ENCODE measurements around the gene HOXC11. TPM values are rescaled to one million over a fixed set of nuclear protein-coding genes. Genes with fewer than 3 reads are reported as not detected.

Gene HOXC11
- total RNA-seq, 1 experiment from 2014 or later, result 4.3 TPM

DNA sequence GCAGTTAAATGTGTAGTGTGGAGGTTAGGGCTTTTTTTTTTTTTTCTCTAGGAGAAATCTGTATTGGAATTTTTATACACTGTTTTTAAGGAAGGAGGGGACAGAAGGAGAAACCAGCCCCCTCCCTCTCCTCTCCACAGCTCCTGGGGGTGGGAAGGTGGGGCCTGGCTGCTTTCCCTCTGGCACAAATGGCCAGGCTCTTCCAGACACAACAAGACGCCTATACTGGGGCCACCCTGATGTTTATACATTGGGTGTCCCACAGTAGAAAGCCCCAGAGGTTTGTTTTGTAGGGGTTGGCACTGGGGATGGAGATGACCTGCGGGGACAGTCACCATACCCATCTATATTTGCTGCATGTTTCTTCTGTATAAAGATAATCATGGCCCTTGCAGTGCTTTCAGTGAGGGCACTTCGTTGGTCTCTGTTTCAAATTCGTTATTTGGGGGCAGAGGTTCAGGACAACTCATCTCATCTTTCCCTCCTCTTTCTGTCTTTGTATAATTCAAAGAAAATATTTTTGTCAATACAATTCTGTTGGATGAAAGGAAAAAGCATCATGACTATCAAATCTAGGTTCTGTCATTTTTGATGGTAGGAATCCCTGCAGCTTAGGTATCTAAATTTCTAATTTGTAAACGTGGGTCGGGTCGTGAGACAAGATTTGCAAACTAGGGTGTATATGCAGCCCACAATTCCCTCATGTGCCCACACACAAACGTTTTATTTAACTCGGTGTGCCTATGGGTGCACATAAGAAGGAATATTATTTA, 4.1 kb downstream of the HOXC11 start:
- Histone ChIP-seq H3K27ac (peak overlapping the region; percentile 66), H3K36me3 (peaks cover 21% of the 10 kb centered on the region)

DNA sequence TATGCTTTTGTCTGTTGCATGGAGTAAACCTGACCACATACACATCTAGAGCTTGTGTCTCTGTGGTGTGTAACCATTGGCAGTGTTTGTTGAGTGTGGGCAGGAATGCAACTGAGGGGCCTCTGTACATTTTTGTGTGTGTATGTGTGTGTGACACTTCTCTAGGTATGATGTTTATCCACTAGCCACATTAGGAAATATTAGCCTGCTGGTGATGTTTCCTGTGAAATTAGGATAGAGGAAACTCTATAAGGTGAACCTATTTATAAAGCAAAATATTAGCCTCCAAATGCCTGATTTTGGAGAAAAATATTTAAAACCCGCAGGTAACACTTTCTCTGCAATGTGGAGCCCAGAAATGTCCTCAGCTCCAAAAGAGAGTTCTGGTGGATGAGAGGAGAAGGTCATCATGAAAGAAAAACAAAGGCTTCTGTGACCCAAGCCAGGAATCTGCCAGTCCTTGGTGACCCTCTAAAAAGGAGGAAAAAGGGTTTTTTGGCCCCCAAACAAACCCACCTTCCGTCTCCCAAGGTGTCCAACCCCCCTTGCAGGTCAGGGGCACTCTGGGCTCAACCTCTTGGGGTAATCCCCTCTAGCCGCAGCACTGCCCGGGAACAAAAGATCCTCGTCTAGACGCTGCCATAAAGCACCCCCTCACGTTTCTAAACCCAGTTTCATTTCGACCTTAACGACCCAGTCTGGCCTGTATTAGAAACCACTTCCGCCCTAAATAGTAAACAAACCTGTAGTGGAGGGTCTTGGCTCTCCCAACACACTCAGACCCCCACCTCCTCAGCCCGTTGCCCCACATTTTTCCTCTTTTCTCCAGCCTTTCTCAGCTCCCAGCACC, 4.9 kb downstream of the HOXC11 start:
- no peaks in the 10 kb centered on the region for H3K9me3 ChIP-seq (replicated peaks)
- H3K4me3 ChIP-seq, result peak overlapping the region; percentile 22
- H3K27ac ChIP-seq, result peak overlapping the region; percentile 66
- no peaks in the 10 kb centered on the region for H3K27me3 ChIP-seq (replicated peaks)
- H3K36me3 ChIP-seq, result peaks cover 21% of the 10 kb centered on the region
- DNase-seq (ENCODE audit: low read depth in 1 of 2, low spot score in 2 of 2), result peak in 1 of 2 experiments; percentile 63
- peaks cover 51% of the 10 kb centered on the region for H3K4me1 ChIP-seq (replicated peaks)

More for the DNA sequence above, 4.1 kb downstream of the HOXC11 start:
- no peak for DNase-seq (ENCODE audit: low read depth in 1 of 2, low spot score in 2 of 2)
- Histone ChIP-seq H3K4me1 (replicated peaks) (peaks cover 59% of the 10 kb centered on the region), H3K27me3 (replicated peaks) (no peaks in the 10 kb centered on the region), H3K4me3 (no peak overlapping the region), H3K9me3 (replicated peaks) (no peaks in the 10 kb centered on the region)

DNA sequence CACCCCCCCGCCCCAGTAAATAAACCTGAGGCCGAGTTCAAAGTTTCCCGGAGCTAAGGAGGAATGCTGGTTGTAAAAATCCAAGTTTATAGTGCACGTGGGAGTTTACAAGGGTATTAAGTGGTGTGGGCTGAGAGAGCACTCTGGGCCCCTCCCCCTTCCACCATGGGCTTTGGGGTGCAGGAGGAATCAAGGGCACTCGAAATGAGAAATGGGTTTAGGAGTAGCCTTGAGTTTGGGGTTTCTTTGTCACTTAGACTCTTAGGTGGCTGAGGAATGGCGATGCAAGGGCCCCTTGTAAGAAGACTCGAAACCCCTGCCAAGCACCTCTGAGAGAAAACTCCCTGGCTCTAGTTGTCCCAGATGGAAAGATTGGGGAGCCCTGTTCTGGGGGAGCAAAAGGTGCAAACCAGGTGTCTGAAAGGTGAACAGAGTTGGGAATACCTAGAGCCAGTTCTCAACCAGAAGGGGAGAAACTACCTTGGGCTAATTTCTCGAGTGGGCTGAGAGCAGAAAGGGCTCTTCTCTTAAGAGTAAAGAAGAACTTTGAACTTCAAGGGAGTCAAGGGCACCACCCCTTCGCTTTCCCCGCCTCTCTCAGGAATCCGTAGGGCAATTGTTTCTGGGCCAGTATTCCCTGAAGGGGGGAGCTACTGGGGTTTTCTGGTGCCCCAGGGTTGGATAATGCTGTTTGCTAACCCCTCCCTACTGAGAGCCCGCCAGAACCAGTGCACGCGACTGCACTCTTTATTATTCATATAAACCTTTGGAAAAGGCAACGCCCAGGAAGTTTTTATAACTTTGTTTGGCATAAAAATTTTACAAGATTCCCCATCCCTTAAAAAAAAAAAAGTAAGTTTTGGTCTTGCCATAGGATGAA, 5.8 kb downstream of the HOXC11 start:
- no peaks in the 10 kb centered on the region for H3K9me3 ChIP-seq (replicated peaks)
- H3K4me3 ChIP-seq, result no peak overlapping the region
- DNase-seq (ENCODE audit: low read depth in 1 of 2, low spot score in 2 of 2), result peak; percentile 82 to 85
- peaks cover 13% of the 10 kb centered on the region for H3K36me3 ChIP-seq
- no peaks in the 10 kb centered on the region for H3K27me3 ChIP-seq (replicated peaks)
- H3K4me1 ChIP-seq (replicated peaks), result peaks cover 47% of the 10 kb centered on the region
- H3K27ac ChIP-seq, result peak overlapping the region; percentile 90

DNA sequence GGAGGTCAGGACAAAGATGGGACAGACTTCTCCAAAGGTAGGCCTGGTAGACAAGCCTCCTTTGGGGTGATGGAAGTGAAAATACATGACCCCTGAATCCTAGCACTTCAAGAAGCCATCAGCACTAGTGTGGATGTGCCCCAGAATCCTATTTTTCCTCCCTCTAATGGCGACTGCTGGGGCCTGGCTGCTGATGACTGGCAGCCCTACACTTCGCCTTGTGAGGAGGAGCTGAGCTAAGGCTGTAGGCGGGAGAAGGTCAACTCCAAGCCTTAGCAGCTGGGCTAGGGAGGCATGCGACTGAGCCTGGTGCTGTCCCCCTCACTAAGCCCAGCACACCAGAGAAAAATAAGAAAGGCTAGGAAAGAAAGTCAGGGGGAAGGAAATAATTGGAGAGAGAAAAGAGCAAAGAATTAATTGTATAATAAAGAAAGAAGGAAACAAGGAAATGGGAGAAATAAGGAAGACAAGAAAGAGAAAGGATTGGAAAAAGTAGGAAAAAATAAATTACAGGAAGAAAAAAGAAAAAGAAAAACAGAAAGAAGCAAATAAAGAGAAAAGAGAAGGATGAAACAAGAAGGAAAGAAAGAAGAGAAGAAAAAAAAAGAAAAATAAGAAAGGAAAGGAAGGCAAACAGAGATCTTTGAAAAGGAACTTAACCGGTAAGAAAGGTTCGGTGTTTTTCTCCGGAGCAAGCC, 7.3 kb downstream of the HOXC11 start:
- H3K27ac ChIP-seq, result peak overlapping the region; percentile 90
- no peaks in the 10 kb centered on the region for H3K9me3 ChIP-seq (replicated peaks)
- H3K4me1 ChIP-seq (replicated peaks), result peaks cover 48% of the 10 kb centered on the region
- peak overlapping the region; percentile 39 for H3K4me3 ChIP-seq
- H3K27me3 ChIP-seq (replicated peaks), result no peaks in the 10 kb centered on the region
- peak in 1 of 2 experiments; percentile 58 for DNase-seq (ENCODE audit: low read depth in 1 of 2, low spot score in 2 of 2)
- peaks cover 12% of the 10 kb centered on the region; the same call in 1 of the 2 replicates for H3K36me3 ChIP-seq

DNA sequence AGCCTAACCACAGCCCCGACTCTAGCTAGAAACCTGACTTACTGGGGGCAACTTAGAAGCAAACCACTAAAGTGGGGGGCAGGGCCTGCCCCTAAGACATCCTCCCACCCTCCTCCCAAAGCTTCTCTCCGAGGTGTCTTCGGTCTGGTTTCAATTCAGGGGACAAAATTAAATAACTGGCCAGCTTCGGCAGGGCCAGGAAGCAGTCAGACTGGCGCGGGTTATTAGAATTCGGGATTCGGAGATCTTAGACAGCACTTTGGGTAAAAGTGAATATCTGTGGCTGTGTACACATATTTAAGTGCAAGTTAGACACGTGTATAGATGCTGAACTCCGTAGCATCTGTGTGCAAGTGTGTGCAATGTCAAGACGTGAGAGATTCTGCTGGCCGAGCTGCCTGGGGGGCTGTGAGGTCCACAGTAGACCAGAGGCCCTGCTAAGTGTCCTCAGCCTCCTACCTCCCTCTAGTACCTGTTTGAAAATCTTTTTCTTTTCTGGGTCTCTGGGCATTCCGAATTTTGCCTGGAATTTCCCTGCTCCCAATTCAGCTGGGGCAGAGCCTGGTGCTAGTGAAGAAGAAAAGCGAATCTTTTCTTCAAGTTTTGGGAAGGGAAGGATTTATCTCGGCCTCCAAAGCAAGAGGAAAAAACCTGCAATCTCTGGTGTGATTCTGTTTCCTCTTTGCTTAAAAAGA, 8.0 kb downstream of the HOXC11 start:
- Histone ChIP-seq H3K4me3 (peak overlapping the region; percentile 39), H3K4me1 (replicated peaks) (peaks cover 48% of the 10 kb centered on the region), H3K36me3 (peaks cover 13% of the 10 kb centered on the region; the same call in 1 of the 2 replicates), H3K27ac (peak overlapping the region; percentile 90), H3K9me3 (replicated peaks) (no peaks in the 10 kb centered on the region), H3K27me3 (replicated peaks) (no peaks in the 10 kb centered on the region)
- peak in 1 of 2 experiments; percentile 77 for DNase-seq (ENCODE audit: low read depth in 1 of 2, low spot score in 2 of 2)

DNA sequence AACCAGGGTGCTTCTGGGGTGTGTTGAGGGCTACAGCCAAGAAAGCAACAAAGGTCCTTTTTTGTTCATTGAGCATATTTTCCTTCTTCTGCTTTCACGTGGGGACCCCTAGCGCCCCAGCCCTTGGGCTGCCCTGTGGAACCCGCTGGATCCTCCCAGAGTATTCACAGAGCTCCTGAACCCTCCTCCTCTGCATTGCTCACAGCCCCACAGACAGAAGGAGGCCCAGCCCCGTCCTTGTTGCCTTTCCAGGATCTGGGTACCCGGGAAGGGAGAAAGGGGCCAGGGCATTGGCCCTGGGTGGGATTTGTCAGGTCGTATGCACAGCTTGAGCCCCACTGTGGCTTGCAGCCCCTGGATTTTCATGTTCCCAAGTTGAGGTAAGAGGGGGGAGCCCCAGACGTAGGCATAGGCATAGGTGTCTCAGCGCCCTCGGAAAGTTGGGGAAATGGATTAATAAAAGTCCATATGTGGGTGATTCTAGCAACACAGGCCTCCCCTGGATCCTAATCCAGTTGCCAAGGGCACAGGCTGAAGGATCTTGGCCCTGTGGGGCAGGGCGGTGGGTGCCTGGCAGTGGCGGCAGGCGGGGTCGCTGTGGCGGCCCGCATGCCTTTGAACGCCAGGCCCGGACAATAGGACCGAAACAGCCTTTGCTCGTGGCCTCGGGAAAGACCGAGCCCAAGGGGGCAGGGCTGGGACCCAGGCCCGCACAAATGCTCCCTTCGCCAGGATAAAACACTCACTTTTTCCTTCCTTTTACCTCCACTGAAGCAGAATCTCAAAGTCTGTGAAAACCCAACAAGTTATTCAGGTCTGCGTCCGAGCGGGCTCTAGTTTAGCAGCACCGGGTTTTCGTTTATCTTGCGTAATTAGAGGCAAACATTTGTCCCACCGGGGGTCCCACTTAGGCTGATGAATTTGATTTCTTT, 9.0 kb downstream of the HOXC11 start:
- H3K27ac ChIP-seq, result peak overlapping the region; percentile 90

DNA sequence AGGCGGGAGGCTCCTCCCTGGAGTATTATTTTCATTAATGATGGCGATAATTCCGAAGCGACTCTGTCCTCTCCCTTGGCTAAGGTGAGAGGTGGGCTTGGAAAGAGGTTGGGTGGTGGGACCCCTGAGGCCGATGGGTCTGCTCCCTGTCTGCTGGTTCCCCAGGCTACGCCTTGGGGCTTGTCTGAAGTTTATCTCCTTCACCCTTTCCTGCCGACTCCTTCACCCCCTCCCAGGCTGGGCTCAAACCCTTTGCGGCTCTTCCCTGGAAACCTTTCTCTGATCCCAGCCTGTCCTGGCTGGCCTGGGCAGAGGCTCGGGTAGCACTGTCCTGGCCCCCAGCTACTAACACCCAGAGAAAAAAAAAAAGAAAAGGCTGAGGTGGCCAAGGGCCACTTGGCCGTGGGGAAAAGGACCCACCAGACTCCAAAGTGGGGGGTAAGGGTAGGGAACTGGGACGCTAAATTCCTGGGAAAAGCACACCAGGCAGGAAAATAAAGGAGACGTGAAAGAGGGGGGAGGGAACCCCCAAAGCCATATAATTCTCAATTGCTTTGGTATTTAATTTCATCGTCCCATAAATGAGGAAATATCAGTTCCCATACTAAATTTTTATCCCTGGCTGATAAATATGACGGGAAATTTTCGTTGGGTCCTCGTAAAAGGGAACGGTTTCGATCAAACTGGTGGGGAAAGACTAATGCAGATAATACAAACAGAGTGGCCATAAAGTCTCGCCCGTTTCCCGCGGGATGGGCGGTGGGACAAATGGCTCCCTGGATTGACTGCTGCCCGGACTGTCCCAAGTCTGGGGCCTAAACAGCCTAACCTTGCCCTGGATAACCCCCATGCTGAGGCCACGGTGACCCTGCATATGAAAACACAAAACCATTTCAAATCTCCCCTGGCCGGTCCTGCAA, 10.0 kb downstream of the HOXC11 start:
- H3K27ac ChIP-seq, result peak overlapping the region; percentile 90
- peaks cover 40% of the 10 kb centered on the region for H3K4me1 ChIP-seq (replicated peaks)
- DNase-seq (ENCODE audit: low read depth in 1 of 2, low spot score in 2 of 2), result peak in 1 of 2 experiments; percentile 62
- peaks cover 7% of the 10 kb centered on the region; the same call in 1 of the 2 replicates for H3K36me3 ChIP-seq
- H3K9me3 ChIP-seq (replicated peaks), result no peaks in the 10 kb centered on the region
- H3K4me3 ChIP-seq, result peak overlapping the region; percentile 39
- no peaks in the 10 kb centered on the region for H3K27me3 ChIP-seq (replicated peaks)

More for the DNA sequence above, 9.0 kb downstream of the HOXC11 start:
- Histone ChIP-seq H3K4me3 (peak overlapping the region; percentile 39), H3K4me1 (replicated peaks) (peaks cover 40% of the 10 kb centered on the region), H3K9me3 (replicated peaks) (no peaks in the 10 kb centered on the region), H3K27me3 (replicated peaks) (no peaks in the 10 kb centered on the region), H3K36me3 (peaks cover 13% of the 10 kb centered on the region; the same call in 1 of the 2 replicates)
- DNase-seq (ENCODE audit: low read depth in 1 of 2, low spot score in 2 of 2), result peak in 1 of 2 experiments; percentile 74

DNA sequence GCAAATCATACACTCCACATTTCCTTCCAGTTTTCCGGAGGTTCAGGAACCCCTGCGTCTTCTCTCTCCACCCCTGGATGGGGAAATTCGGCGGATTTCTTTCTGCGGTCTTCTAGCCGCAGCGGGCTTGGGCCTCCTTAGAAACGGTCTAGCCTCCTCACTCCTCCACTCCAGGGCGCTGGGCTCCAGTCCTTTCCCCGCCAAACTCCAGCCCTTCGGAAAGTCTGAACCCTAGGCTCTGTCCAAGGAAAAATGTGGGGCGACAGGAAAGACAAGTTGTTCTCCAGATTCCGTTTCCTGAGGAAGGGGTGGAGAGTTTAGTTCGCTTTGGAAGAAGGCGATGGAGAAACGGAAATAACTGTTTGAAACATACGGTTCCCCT, 10.6 kb downstream of the HOXC11 start:
- H3K27ac ChIP-seq, result peak overlapping the region; percentile 90
- H3K9me3 ChIP-seq (replicated peaks), result no peaks in the 10 kb centered on the region
- H3K36me3 ChIP-seq, result peaks cover 7% of the 10 kb centered on the region; the same call in 1 of the 2 replicates
- peak in 1 of 2 experiments; percentile 68 for DNase-seq (ENCODE audit: low read depth in 1 of 2, low spot score in 2 of 2)
- H3K4me1 ChIP-seq (replicated peaks), result peaks cover 42% of the 10 kb centered on the region
- peak overlapping the region; percentile 39 for H3K4me3 ChIP-seq
- no peaks in the 10 kb centered on the region for H3K27me3 ChIP-seq (replicated peaks)

DNA sequence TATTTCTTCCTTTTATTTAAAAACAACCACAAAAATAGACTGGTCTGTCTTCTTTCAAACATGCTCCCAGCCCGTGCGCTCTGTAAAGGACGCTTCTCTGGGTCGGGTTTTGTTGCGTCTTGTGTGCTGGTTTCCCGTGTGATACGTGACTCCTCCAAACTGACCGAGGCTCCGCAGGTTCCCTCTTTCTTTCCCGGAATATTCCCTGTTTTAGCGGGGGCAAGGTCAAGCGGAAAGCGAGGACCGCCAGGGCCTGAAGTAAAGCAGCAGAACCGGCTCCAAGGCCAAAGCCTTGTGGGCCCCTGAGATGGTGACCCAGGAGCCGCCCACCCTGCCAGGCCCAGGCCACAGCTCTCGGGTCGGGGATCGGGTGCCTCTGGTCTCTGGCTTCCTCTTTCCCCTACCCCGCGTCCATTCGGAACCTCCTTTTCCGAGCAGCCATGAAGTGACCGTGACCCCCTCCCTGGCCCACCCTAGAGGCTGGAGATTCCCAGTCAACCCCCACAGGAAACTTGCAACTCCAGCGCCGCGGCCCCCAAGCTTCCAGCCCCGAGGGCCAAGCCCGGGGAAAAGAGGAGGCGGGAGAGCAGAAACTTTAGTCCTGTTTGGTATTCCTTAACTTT, 11.1 kb downstream of the HOXC11 start:
- Histone ChIP-seq H3K4me3 (peak overlapping the region; percentile 39), H3K27ac (peak overlapping the region; percentile 90), H3K4me1 (replicated peaks) (peaks cover 42% of the 10 kb centered on the region), H3K36me3 (peaks cover 7% of the 10 kb centered on the region; the same call in 1 of the 2 replicates), H3K27me3 (replicated peaks) (no peaks in the 10 kb centered on the region), H3K9me3 (replicated peaks) (no peaks in the 10 kb centered on the region)
- peak in 1 of 2 experiments; percentile 70 for DNase-seq (ENCODE audit: low read depth in 1 of 2, low spot score in 2 of 2)

DNA sequence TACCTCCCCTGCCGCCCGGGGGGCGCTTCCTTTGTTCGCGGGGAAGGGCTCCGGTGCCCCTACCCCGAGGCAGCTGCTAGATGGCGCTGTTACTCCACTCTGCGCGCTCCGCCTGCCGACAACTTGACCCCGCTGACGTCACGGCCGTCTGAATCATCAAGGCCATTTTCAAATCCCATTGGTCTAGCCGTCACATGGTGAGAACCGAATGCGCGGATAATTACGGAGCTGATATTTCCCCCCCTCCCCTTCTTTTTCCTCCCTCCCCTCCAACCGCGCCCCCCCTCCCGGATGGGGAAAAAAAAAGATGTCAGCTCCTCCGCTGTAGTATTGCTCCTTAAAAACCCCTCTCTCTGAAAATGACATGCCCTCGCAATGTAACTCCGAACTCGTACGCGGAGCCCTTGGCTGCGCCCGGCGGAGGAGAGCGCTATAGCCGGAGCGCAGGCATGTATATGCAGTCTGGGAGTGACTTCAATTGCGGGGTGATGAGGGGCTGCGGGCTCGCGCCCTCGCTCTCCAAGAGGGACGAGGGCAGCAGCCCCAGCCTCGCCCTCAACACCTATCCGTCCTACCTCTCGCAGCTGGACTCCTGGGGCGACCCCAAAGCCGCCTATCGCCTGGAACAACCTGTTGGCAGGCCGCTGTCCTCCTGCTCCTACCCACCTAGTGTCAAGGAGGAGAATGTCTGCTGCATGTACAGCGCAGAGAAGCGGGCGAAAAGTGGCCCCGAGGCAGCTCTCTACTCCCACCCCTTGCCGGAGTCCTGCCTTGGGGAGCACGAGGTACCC, 12.2 kb downstream of the HOXC11 start, which contains the start of gene HOXC10:
Gene HOXC10 (plus strand): TSS at position 246 of the 791 bp plus-strand sequence. CDS start 114 bp downstream, at position 360.
- H3K4me1 ChIP-seq (replicated peaks), result peaks cover 42% of the 10 kb centered on the region
- no peaks in the 10 kb centered on the region for H3K27me3 ChIP-seq (replicated peaks)
- peak; percentile 92 to 97 for DNase-seq (ENCODE audit: low read depth in 1 of 2, low spot score in 2 of 2)
- peaks cover 7% of the 10 kb centered on the region; the same call in 1 of the 2 replicates for H3K36me3 ChIP-seq
- peak within 1 kb of the TSS; percentile 90 for H3K27ac ChIP-seq
- peak within 1 kb of the TSS; percentile 51 for H3K4me3 ChIP-seq
- no peaks in the 10 kb centered on the region for H3K9me3 ChIP-seq (replicated peaks)

All from SJSA1 (cell line).